GM23248 (cell line): ENCODE measurements around the gene PLD4. TPM values are rescaled to one million over a fixed set of nuclear protein-coding genes. Genes with fewer than 3 reads are reported as not detected.

Experiments used
- DNase-seq: peaks from one replicate; pipeline ENCODE4 v3.0.0-alpha.2; 2015
- H2AFZ ChIP-seq: fragments of 200-600 bp; sonication (generic); 2 replicates; pipeline ENCODE4 v1.6.1; 2016; ENCODE audit warnings: antibody characterized with exemption
- H3F3A ChIP-seq: fragments of 200-600 bp; sonication (generic); 2 replicates; pipeline ENCODE4 v1.6.1; 2016; ENCODE audit warnings: mild to moderate bottlenecking, antibody characterized with exemption, mixed run types; ENCODE audit not compliant: insufficient read depth
- H3K27ac ChIP-seq: fragments of 200-600 bp; sonication (generic); 2 replicates; pipeline ENCODE4 v1.5.1; 2016; ENCODE audit warnings: mild to moderate bottlenecking
- H3K27me3 ChIP-seq: fragments of 200-600 bp; sonication (generic); replicated peaks from 2 replicates; pipeline ENCODE4 v1.6.1; 2016; ENCODE audit warnings: mild to moderate bottlenecking; ENCODE audit not compliant: insufficient read depth
- H3K36me3 ChIP-seq: fragments of 200-600 bp; sonication (generic); 2 replicates; pipeline ENCODE4 v1.6.1; 2016; ENCODE audit warnings: low read depth, mild to moderate bottlenecking
- H3K4me1 ChIP-seq: fragments of 200-600 bp; sonication (generic); 2 replicates; pipeline ENCODE4 v1.6.1; 2016; ENCODE audit warnings: mild to moderate bottlenecking; ENCODE audit not compliant: insufficient read depth
- H3K4me2 ChIP-seq: fragments of 200-600 bp; sonication (generic); one replicate; pipeline ENCODE4 v1.6.1; 2016; ENCODE audit warnings: mild to moderate bottlenecking; ENCODE audit not compliant: unreplicated experiment
- H3K4me3 ChIP-seq: fragments of 200-600 bp; sonication (generic); 2 replicates; pipeline ENCODE4 v1.5.1; 2016; ENCODE audit warnings: mild to moderate bottlenecking
- H3K79me2 ChIP-seq: fragments of 200-600 bp; sonication (generic); 2 replicates; pipeline ENCODE4 v1.6.1; 2016; ENCODE audit warnings: mild to moderate bottlenecking; ENCODE audit not compliant: insufficient read depth
- H3K9ac ChIP-seq: fragments of 200-600 bp; sonication (generic); 2 replicates; pipeline ENCODE4 v1.6.1; 2016; ENCODE audit warnings: mild to moderate bottlenecking
- H3K9me2 ChIP-seq: fragments of 200-600 bp; sonication (generic); 2 replicates; pipeline ENCODE4 v1.6.1; 2016; ENCODE audit warnings: mixed run types, mild to moderate bottlenecking, moderate library complexity; ENCODE audit not compliant: insufficient read depth
- H3K9me3 ChIP-seq: fragments of 200-600 bp; sonication (generic); one replicate; pipeline ENCODE4 v1.6.1; 2017; ENCODE audit warnings: low read depth
- H4K20me1 ChIP-seq: fragments of 200-600 bp; sonication (generic); 2 replicates; pipeline ENCODE4 v1.6.0; 2016; ENCODE audit not compliant: insufficient read depth
- EZH2 ChIP-seq: fragments of 200-600 bp; sonication (generic); IDR thresholded peaks from 2 replicates; pipeline ENCODE4 v1.6.1; 2018; ENCODE audit warnings: antibody characterized with exemption, mild to moderate bottlenecking; ENCODE audit not compliant: insufficient read depth, poor library complexity, severe bottlenecking
- EZH2phosphoT487 ChIP-seq: fragments of 200-600 bp; sonication (generic); IDR thresholded peaks from 2 replicates; pipeline ENCODE4 v1.6.1; 2018; ENCODE audit warnings: antibody characterized with exemption, moderate library complexity, mild to moderate bottlenecking, low read depth; ENCODE audit not compliant: insufficient read depth
- WGBS, 2 experiments: methylation state at CpG; one replicate each; pipeline ENCODE4 v1.1.6; 2015 to 2017; ENCODE audit warnings: low lambda C conversion rate in 2 of 2, low coverage in 1 of 2; ENCODE audit errors: missing lambda C conversion rate in 2 of 2; 5-methylcytosine and 5-hydroxymethylcytosine counted together
- in situ Hi-C: fragments of 300-500 bp; cut with MboI; formaldehyde crosslinking; loops from 2 replicates; pipeline ENCODE4 v1.15.0; 2020
- polyA plus RNA-seq: library from polyadenylated mRNA; unstranded; fragments of >200 nt; fragmentation: Nextera tagmentation; extraction: Ambion mirVana; gene quantifications from 2 replicates; pipeline ENCODE4 v1.2.1, GENCODE V29; 2016
- total RNA-seq: library from RNA; depleted of rRNA; stranded (reverse); fragments of >200 nt; shearing (Covaris generic); gene quantifications from 2 replicates; pipeline ENCODE4 v1.2.3, GENCODE V29; 2014

The PLD4 gene
- total and polyA plus RNA-seq, 2 experiments from 2014 or later, result not detected

DNA sequence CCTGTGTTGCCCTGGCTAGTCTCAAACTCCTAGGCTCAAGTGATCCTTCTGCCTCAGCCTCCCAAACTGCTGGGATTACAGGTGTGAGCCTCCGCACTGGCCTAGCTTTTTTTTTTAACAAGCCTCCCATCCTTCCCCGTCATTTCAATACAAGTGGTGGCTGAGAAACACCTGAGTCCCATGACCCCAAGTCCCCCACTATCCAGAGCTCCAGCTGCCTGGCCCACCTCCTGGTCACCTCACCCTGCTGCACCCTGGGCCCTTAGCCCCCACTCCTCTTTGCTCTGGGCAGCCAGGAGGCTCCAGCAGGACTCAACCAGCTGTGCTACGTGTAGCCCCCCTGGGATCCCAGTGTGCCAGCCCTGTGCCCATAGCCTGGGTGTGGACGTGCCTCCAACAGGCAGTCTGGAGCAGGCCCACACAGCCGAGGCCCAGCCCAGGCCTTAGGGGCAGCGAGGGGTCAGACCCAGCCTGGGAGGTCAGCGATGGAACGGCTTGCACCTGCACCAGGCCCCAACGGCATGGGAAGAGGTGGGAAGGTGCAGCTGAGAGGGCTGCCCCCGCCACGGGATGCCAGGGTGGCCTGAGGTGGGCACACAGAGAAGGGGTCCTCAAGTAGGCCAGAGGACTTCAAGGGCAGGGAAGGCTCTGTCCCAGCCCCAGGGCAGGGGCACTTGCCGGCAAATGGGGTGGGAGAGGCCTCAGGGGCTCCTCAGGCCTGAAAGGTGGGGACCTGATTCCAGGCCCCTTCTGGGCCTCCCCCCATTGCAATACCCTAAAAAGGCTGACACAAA, 47.0 kb downstream of the PLD4 start:
- no peaks in the 10 kb centered on the region for H4K20me1 ChIP-seq
- no peaks in the 10 kb centered on the region for H3K36me3 ChIP-seq
- no peak overlapping the region for H3K4me3 ChIP-seq
- 78 to 81% methylated on average over 10 to 12 of the region's 12 CpGs for WGBS, 2 experiments
- no peak for DNase-seq
- peak overlapping the region; percentile 94 for H3K27ac ChIP-seq
- no peaks in the 10 kb centered on the region for H3K27me3 ChIP-seq
- H3K4me2 ChIP-seq, result peak overlapping the region; percentile 53
- TF ChIP-seq EZH2 (no peak), EZH2phosphoT487 (no peak)
- H2AFZ ChIP-seq, result no peak overlapping the region; the same call in 1 of the 2 replicates
- H3F3A ChIP-seq, result peaks cover 7% of the 10 kb centered on the region
- H3K9me2 ChIP-seq, result no peaks in the 10 kb centered on the region
- in situ Hi-C loops, result no loop called here
- no peaks in the 10 kb centered on the region for H3K9me3 ChIP-seq
- H3K4me1 ChIP-seq, result peaks cover 56% of the 10 kb centered on the region
- peak overlapping the region; percentile 81 for H3K9ac ChIP-seq
- peaks cover 16% of the 10 kb centered on the region for H3K79me2 ChIP-seq

DNA sequence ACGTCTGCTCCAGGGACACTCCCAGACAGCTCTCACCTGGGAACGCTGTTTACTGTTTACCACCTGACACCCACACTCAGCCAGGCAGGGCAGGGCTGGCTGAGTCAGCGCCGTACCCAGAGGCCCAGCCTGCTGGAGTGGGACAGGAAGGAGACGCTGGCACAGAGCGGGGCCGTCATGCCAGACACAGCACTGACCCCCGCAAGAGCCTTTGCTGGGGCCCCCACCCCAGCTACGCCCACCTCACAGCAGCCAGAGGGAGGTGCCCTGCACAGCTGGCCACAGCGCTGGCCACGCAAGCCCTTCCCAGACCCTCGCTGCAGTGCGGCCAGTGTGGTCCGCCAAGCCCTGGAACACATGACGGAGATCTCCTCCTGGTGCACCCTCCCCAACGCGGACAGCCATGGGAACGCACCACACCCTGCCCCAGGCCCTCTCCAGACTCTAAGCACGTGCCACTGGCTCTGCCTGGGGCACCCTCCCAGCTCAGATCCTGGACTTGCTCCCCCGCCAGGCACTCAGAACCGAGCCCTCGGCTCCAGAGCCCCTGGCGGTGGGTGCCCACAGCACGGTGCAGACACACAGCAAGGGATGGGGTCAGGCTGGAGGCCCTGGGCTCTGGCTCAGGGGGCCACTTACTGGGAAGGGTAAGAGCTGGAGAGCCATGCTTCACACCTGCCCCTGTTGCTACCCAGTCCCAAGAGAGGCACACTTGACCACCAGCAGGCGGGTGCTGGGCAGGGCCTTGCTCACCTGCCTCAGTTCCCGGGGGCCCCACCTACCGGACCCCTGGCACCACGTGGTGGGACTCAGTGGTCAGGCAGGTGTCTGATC, 47.8 kb downstream of the PLD4 start:
- peak overlapping the region; percentile 51 for H2AFZ ChIP-seq
- no peaks in the 10 kb centered on the region for H3K36me3 ChIP-seq
- no peaks in the 10 kb centered on the region for H3K9me2 ChIP-seq
- peak overlapping the region; percentile 53 for H3K4me2 ChIP-seq
- DNase-seq, result peak; percentile 87
- 0 out of 2 replicates have a peak, but pooled peaks cover 11% of the 10 kb centered on the region for H3K79me2 ChIP-seq
- H3K27me3 ChIP-seq, result no peaks in the 10 kb centered on the region
- H3F3A ChIP-seq, result peaks cover 7% of the 10 kb centered on the region
- in situ Hi-C loops, result no loop called here
- H3K27ac ChIP-seq, result peak overlapping the region; percentile 94
- H3K4me1 ChIP-seq, result peaks cover 51% of the 10 kb centered on the region
- peak overlapping the region; percentile 37; the same call in 1 of the 2 replicates for H3K4me3 ChIP-seq
- TF ChIP-seq EZH2 (no peak), EZH2phosphoT487 (no peak)
- peak overlapping the region; percentile 81 for H3K9ac ChIP-seq
- 7% methylated on average over 25 to 27 of the region's 28 CpGs for WGBS, 2 experiments
- H4K20me1 ChIP-seq, result no peaks in the 10 kb centered on the region
- H3K9me3 ChIP-seq, result no peaks in the 10 kb centered on the region

DNA sequence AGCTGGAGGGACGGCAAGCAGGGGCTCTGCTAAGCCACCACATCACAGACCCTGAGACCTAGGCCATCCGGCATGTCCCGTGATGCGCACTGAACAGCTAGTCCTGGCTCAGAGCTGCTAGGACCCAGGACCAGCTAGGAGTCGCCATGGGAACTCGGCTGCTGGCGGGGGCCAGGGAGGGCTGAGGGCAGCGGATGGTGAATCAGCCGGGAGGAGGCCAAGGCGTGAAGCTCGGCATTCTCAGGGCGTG, 48.4 kb downstream of the PLD4 start:
- H3K4me3 ChIP-seq, result peak overlapping the region; percentile 37; the same call in 1 of the 2 replicates
- peak; percentile 100 for DNase-seq
- peaks cover 49% of the 10 kb centered on the region for H3K4me1 ChIP-seq
- H2AFZ ChIP-seq, result peak overlapping the region; percentile 51
- H3K9ac ChIP-seq, result peak overlapping the region; percentile 81
- H3K27me3 ChIP-seq, result no peaks in the 10 kb centered on the region
- in situ Hi-C loops, result no loop called here
- 0 out of 2 replicates have a peak, but pooled peaks cover 5% of the 10 kb centered on the region for H3K79me2 ChIP-seq
- no peaks in the 10 kb centered on the region for H3K36me3 ChIP-seq
- peaks cover 7% of the 10 kb centered on the region for H3F3A ChIP-seq
- peak overlapping the region; percentile 53 for H3K4me2 ChIP-seq
- no peaks in the 10 kb centered on the region for H3K9me3 ChIP-seq
- no peaks in the 10 kb centered on the region for H3K9me2 ChIP-seq
- H3K27ac ChIP-seq, result peak overlapping the region; percentile 94
- no peaks in the 10 kb centered on the region for H4K20me1 ChIP-seq
- no peak for TF ChIP-seq EZH2phosphoT487
- no peak for TF ChIP-seq EZH2
- 0 to 1% methylated on average over 11 to 12 of the region's 12 CpGs for whole genome bisulfite sequencing, 2 experiments

DNA sequence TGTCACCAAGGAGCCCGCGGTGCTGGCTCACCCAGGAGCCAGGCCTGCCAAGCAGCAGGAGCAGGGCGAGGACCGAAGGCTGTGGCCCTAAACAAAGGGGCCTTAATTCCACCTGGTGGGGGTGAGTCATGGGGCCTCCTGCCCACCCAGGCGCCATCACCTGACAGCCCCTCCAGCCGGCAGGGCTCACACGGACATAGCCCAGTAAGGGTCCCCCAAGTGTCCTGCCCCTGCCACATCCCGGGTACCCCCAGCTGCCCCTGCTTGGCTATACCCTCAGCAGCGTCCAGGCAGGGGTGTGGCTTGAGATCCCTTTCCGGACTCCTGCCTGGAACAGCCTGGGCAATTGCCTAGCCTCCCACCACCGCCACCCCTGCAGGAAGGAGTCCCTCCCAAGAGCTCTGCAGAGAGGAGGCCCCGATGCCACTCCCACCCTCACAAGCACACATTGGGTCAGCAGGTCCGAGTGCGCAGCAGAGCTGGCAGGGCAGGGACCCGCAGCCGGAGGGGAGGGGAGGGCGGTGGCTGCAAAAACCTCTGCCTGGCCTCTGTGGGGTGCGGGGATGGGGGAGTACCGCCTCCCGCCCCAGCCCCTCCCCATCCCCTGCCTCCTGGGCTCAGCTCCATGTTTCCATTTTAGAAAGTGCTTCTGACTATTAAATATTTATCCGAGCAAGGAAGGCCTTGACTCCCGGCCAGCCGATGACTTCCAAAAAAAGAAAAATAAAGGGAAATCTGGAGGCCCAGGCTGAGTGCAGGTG, 48.9 kb downstream of the PLD4 start:
- H3F3A ChIP-seq, result peaks cover 7% of the 10 kb centered on the region
- no peaks in the 10 kb centered on the region for H3K9me3 ChIP-seq
- whole genome bisulfite sequencing, 2 experiments, result 0 to 1% methylated on average over 9 to 20 of the region's 23 CpGs
- peak overlapping the region; percentile 31 for H3K4me2 ChIP-seq
- peak overlapping the region; percentile 94 for H3K27ac ChIP-seq
- TF ChIP-seq EZH2phosphoT487 (no peak), EZH2 (no peak)
- 0 out of 2 replicates have a peak, but pooled peaks cover 5% of the 10 kb centered on the region for H3K79me2 ChIP-seq
- peaks cover 44% of the 10 kb centered on the region for H3K4me1 ChIP-seq
- peak overlapping the region; percentile 1; the same call in 1 of the 2 replicates for H3K4me3 ChIP-seq
- no peaks in the 10 kb centered on the region for H3K36me3 ChIP-seq
- peak overlapping the region; percentile 55 for H3K9ac ChIP-seq
- DNase-seq, result peak; percentile 87
- peak overlapping the region; percentile 14; the same call in 1 of the 2 replicates for H2AFZ ChIP-seq
- H3K9me2 ChIP-seq, result no peaks in the 10 kb centered on the region
- no peaks in the 10 kb centered on the region for H4K20me1 ChIP-seq
- in situ Hi-C loops, result no loop called here
- H3K27me3 ChIP-seq, result no peaks in the 10 kb centered on the region
